Caco-2 (cell line): ENCODE measurements around the gene PNPLA5. TPM values are rescaled to one million over a fixed set of nuclear protein-coding genes. Genes with fewer than 3 reads are reported as not detected.

Source experiments
- BruUV-seq: library from RNA; stranded (reverse); fragments of 400-500 nt; replicated peaks from 2 replicates; lab custom pipeline; 2021; lab: Mats Ljungman, UMichigan
- CTCF ChIA-PET: fragments of 300-600 bp; sonication (Branson Sonifier 250); formaldehyde crosslinking; loops from one replicate; lab custom pipeline; 2022; ENCODE audit warnings: antibody characterized with exemption; lab: Charles Lee
- POLR2A ChIA-PET: fragments of 300-600 bp; sonication (Branson Sonifier 250); formaldehyde crosslinking; loops from one replicate; lab custom pipeline; 2022; ENCODE audit warnings: antibody characterized with exemption; lab: Charles Lee
- DNase-seq, 2 experiments: peaks; one replicate each; pipeline versions ENCODE4 v3.0.0 to v3.0.0-alpha.2; 2020 to 2022
- H3K27me3 ChIP-seq: replicated peaks from 2 replicates; pipeline ENCODE4 v1.6.0; 2011; ENCODE audit warnings: low read length; ENCODE audit not compliant: control insufficient read depth, insufficient read depth
- H3K36me3 ChIP-seq: 2 replicates; pipeline ENCODE4 v1.5.1; 2011; ENCODE audit warnings: low read length; ENCODE audit not compliant: control insufficient read depth, insufficient read depth
- H3K4me1 ChIP-seq: fragments of 250-450 bp; sonication (Bioruptor Pico); 2 replicates; pipeline ENCODE4 v1.5.1; 2020; ENCODE audit warnings: mild to moderate bottlenecking
- H3K4me3 ChIP-seq: 2 replicates; pipeline ENCODE4 v1.5.1; 2011; ENCODE audit warnings: low read depth, mild to moderate bottlenecking, control low read depth, low read length
- H3K9me3 ChIP-seq: fragments of 250-450 bp; sonication (Bioruptor Pico); 2 replicates; pipeline ENCODE4 v1.5.1; 2020; ENCODE audit warnings: mild to moderate bottlenecking, moderate library complexity
- H3K27ac Mint-ChIP-seq: one replicate; pipeline ENCODE4 v1.8.0; 2022; ENCODE audit warnings: mixed read lengths; ENCODE audit not compliant: unreplicated experiment
- H3K27me3 Mint-ChIP-seq: one replicate; pipeline ENCODE4 v1.8.0; 2022; ENCODE audit warnings: mixed read lengths; ENCODE audit not compliant: insufficient read depth, unreplicated experiment
- H3K36me3 Mint-ChIP-seq: one replicate; pipeline ENCODE4 v1.8.0; 2022; ENCODE audit warnings: mild to moderate bottlenecking, mixed read lengths; ENCODE audit not compliant: insufficient read depth, unreplicated experiment
- H3K4me1 Mint-ChIP-seq: one replicate; pipeline ENCODE4 v1.8.0; 2022; ENCODE audit warnings: low read depth, mixed read lengths; ENCODE audit not compliant: unreplicated experiment
- H3K4me3 Mint-ChIP-seq: one replicate; pipeline ENCODE4 v1.8.0; 2022; ENCODE audit warnings: mild to moderate bottlenecking, moderate library complexity, mixed read lengths; ENCODE audit not compliant: unreplicated experiment
- H3K9me3 Mint-ChIP-seq: one replicate; pipeline ENCODE4 v1.8.0; 2022; ENCODE audit warnings: mixed read lengths; ENCODE audit not compliant: unreplicated experiment
- CTCF ChIP-seq, 2 experiments: fragments of 200-600 bp in 1 of 2; IDR thresholded peaks; 1 replicate in 1 of 2; 2 replicates in 1 of 2; pipeline versions ENCODE4 v1.5.1 to v1.8.0; 2011 to 2022; ENCODE audit warnings: antibody characterized with exemption in 1 of 2, control low read depth in 1 of 2, inconsistent platforms in 1 of 2, low read depth in 1 of 2, low read length in 1 of 2, mild to moderate bottlenecking in 1 of 2, moderate library complexity in 1 of 2; ENCODE audit not compliant: insufficient read depth in 1 of 2, severe bottlenecking in 1 of 2, unreplicated experiment in 1 of 2
- intact Hi-C: fragments of 100-400 bp; cut with micrococcal nuclease; formaldehyde crosslinking; loops from one replicate; pipeline ENCODE4 v1.10.0; 2022; ENCODE audit not compliant: unreplicated experiment
- total RNA-seq: library from RNA; stranded (reverse); gene quantifications from 2 replicates; pipeline ENCODE4 v1.2.3, GENCODE V29; 2022

PNPLA5 gene
- total RNA-seq, 1 experiment from 2014 or later: not detected

DNA sequence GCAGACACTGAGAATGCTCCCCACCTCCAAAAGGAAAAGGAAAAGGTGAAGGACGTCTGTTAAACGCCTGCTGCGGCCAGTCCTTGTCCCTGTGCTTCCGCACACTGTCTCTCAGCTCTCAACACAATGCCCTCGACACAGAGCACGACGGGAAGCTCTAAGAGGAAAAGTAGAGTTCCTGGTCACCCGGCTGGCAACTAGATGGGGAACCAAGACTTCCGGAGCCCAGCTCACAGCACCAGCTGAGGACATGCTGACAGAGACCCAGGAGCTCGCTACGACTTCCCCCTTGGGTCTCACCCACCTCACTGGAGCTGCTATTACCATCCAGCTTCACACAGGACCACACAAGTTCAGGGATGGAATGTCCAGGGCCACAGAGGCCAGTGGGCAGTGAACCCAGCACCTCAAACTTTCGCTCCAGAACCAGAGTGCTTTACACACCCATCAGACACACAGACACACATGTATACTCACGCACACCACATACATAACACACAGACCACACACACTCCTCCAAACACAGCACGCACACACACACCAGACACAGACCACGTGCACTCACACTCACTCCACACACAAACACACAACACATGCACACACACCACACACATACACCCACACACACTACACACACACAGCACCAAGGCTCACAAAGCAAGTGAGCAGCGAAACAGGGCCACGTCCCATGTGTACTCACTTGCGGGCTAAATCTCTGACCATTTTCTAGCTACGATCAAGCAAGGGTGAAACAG is 39.1 kb downstream of the PNPLA5 start:
- H3K4me1 Mint-ChIP-seq: no peaks in the 10 kb centered on the region
- no peak for TF ChIP-seq CTCF (IDR thresholded peaks at IDR 0.05; ENCODE audit: insufficient read depth in 1 of 2, low read depth in 1 of 2, low read length in 1 of 2, severe bottlenecking in 1 of 2, unreplicated experiment in 1 of 2)
- Histone ChIP-seq H3K9me3 (no peaks in the 10 kb centered on the region), H3K4me1 (no peaks in the 10 kb centered on the region), H3K4me3 (no peak overlapping the region), H3K27me3 (no peaks in the 10 kb centered on the region), H3K36me3 (no peaks in the 10 kb centered on the region)
- CTCF ChIA-PET: interaction anchor here (1.2 kb wide), 1 partner anchor 23 kb away, joined by 3 read pairs; no protein-coding TSS in a partner anchor
- H3K4me3 Mint-ChIP-seq: no peak overlapping the region
- peak in 1 of 2 experiments; percentile 14 for DNase-seq
- peaks cover 11% of the 10 kb centered on the region for H3K9me3 Mint-ChIP-seq
- intact Hi-C loops: no loop called here
- no peak overlapping the region for H3K27ac Mint-ChIP-seq
- POLR2A ChIA-PET: no interaction called here
- H3K36me3 Mint-ChIP-seq: no peaks in the 10 kb centered on the region
- peaks cover 17% of the 10 kb centered on the region for H3K27me3 Mint-ChIP-seq
- BruUV-seq: no TSS peak

DNA sequence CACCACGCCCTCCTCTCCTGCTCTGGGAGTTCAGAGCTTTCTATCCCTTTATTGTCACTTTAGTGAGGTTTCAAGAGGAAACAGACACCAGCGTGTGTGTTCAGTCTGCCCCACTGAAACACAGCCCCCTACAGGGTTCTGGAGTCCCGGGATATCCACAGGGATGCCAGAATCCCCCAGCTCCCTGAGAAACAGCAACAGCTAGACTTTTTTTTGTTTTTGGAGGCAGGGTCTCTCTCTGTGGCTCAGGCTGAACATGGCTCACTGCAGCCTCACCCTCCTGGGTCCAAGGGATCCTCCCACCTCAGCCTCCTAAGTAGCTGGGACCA is 39.9 kb downstream of the PNPLA5 start:
- no peak overlapping the region for H3K4me3 Mint-ChIP-seq
- H3K4me1 Mint-ChIP-seq: no peaks in the 10 kb centered on the region
- H3K27ac Mint-ChIP-seq: no peak overlapping the region

More for the DNA sequence above, 39.9 kb downstream of the PNPLA5 start:
- peak in 1 of 2 experiments; percentile 3 for DNase-seq
- ChIA-PET POLR2A (no interaction called here), CTCF (interaction anchor here (1.2 kb wide), 1 partner anchor 24 kb away, joined by 3 read pairs; no protein-coding TSS in a partner anchor)
- H3K36me3 ChIP-seq: no peaks in the 10 kb centered on the region
- intact Hi-C loops: no loop called here
- peaks cover 17% of the 10 kb centered on the region for H3K27me3 Mint-ChIP-seq
- no peaks in the 10 kb centered on the region for H3K4me1 ChIP-seq
- no peaks in the 10 kb centered on the region for H3K9me3 ChIP-seq
- no peak for TF ChIP-seq CTCF (IDR thresholded peaks at IDR 0.05; ENCODE audit: insufficient read depth in 1 of 2, low read depth in 1 of 2, low read length in 1 of 2, severe bottlenecking in 1 of 2, unreplicated experiment in 1 of 2)
- no peaks in the 10 kb centered on the region for H3K27me3 ChIP-seq
- BruUV-seq: no TSS peak
- H3K4me3 ChIP-seq: no peak overlapping the region
- no peaks in the 10 kb centered on the region for H3K36me3 Mint-ChIP-seq
- H3K9me3 Mint-ChIP-seq: peaks cover 5% of the 10 kb centered on the region
